HepG2 (cell line): ENCODE results near the gene BTG4.

ENCODE experiments used
- ARNT2 ChIP-seq: sonication (generic); formaldehyde crosslinking; IDR thresholded peaks from 2 replicates; pipeline ENCODE4 v1.8.0; 2022; ENCODE audit warnings: mild to moderate bottlenecking, low read depth, missing genetic modification reagents, moderate library complexity
- ATF7 ChIP-seq, 2 experiments: fragments of 450-650 bp in 1 of 2; sonication (generic) in 1 of 2; formaldehyde crosslinking in 1 of 2; IDR thresholded peaks; 2 replicates each; pipeline versions ENCODE4 v1.4.0 to v1.6.1; 2016 to 2020; ENCODE audit warnings: antibody characterized with exemption in 1 of 2, mild to moderate bottlenecking in 1 of 2, missing genetic modification reagents in 1 of 2
- NFIC ChIP-seq: IDR thresholded peaks from 2 replicates; pipeline ENCODE4 v1.6.1; 2012; ENCODE audit warnings: mild to moderate bottlenecking, low read length, inconsistent platforms
- POLR2A ChIP-seq, 2 experiments: IDR thresholded peaks; 2 replicates each; pipeline ENCODE4 v1.6.1; 2011; ENCODE audit warnings: low read depth in 2 of 2, low read length in 2 of 2, mild to moderate bottlenecking in 1 of 2, moderate library complexity in 1 of 2; ENCODE audit not compliant: insufficient read depth in 1 of 2
- ZFP62 ChIP-seq: sonication (generic); formaldehyde crosslinking; IDR thresholded peaks from 2 replicates; pipeline ENCODE4 v1.4.0; 2020; ENCODE audit warnings: missing genetic modification reagents
- ZNF383 ChIP-seq: sonication (generic); formaldehyde crosslinking; IDR thresholded peaks from 2 replicates; pipeline ENCODE4 v1.4.0; 2020; ENCODE audit warnings: missing genetic modification reagents, mild to moderate bottlenecking, borderline replicate concordance
- TF ChIP-seq, protein P1 (sequence below): sonication (generic); formaldehyde crosslinking; IDR thresholded peaks from 2 replicates; pipeline ENCODE4 v1.4.0; 2020; ENCODE audit warnings: missing genetic modification reagents
- TF ChIP-seq, protein P2 (sequence below): sonication (generic); formaldehyde crosslinking; IDR thresholded peaks from 2 replicates; pipeline ENCODE4 v1.5.0; 2020; ENCODE audit warnings: missing genetic modification reagents
- TF ChIP-seq, protein P3 (sequence below): sonication (generic); formaldehyde crosslinking; IDR thresholded peaks from 2 replicates; pipeline ENCODE4 v1.5.0; 2020; ENCODE audit warnings: mild to moderate bottlenecking, missing genetic modification reagents, moderate library complexity
- TF ChIP-seq, protein P4 (sequence below): sonication (generic); formaldehyde crosslinking; conservative IDR thresholded peaks from 2 replicates; pipeline ENCODE4 v1.4.0; 2020; ENCODE audit warnings: missing genetic modification reagents

DNA sequence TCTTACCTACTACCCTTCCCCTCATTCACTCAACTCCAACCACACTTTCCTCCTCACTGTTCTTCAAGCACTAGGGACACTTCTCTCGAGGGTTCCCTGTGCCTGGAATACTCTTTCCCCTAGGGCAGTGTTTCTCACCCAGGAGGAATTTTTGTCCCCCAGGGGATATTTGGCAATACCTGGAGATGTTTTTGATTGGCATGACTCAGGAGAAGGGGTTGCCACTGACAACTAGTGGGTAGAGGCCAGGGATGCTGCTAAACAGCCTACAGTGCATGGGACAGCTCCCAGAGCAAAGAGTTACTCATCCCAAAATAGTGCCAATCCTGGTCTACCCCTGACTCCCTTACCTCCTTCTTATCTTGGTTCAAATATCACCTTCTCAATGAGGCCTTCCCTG, 40.0 kb downstream of the BTG4 start:
- TF ChIP-seq POLR2A (IDR thresholded peaks at IDR 0.05; ENCODE audit: insufficient read depth in 1 of 2, low read depth in 2 of 2, low read length in 2 of 2) (no peak), ZFP62 (CRISPR knock-in tag) (no peak), ZNF383 (CRISPR knock-in tag) (no peak), NFIC (no peak), ARNT2 (no peak), ATF7 (IDR thresholded peaks at IDR 0.05) (no peak), ATF7 (CRISPR knock-in tag; IDR thresholded peaks at IDR 0.05) (no peak)
- TF ChIP-seq, protein P1, sequence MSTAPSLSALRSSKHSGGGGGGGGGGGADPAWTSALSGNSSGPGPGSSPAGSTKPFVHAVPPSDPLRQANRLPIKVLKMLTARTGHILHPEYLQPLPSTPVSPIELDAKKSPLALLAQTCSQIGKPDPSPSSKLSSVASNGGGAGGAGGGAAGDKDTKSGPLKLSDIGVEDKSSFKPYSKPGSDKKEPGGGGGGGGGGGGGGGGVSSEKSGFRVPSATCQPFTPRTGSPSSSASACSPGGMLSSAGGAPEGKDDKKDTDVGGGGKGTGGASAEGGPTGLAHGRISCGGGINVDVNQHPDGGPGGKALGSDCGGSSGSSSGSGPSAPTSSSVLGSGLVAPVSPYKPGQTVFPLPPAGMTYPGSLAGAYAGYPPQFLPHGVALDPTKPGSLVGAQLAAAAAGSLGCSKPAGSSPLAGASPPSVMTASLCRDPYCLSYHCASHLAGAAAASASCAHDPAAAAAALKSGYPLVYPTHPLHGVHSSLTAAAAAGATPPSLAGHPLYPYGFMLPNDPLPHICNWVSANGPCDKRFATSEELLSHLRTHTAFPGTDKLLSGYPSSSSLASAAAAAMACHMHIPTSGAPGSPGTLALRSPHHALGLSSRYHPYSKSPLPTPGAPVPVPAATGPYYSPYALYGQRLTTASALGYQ: no peak
- TF ChIP-seq, protein P2, sequence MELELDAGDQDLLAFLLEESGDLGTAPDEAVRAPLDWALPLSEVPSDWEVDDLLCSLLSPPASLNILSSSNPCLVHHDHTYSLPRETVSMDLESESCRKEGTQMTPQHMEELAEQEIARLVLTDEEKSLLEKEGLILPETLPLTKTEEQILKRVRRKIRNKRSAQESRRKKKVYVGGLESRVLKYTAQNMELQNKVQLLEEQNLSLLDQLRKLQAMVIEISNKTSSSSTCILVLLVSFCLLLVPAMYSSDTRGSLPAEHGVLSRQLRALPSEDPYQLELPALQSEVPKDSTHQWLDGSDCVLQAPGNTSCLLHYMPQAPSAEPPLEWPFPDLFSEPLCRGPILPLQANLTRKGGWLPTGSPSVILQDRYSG (CRISPR knock-in tag): no peak
- TF ChIP-seq, protein P3, sequence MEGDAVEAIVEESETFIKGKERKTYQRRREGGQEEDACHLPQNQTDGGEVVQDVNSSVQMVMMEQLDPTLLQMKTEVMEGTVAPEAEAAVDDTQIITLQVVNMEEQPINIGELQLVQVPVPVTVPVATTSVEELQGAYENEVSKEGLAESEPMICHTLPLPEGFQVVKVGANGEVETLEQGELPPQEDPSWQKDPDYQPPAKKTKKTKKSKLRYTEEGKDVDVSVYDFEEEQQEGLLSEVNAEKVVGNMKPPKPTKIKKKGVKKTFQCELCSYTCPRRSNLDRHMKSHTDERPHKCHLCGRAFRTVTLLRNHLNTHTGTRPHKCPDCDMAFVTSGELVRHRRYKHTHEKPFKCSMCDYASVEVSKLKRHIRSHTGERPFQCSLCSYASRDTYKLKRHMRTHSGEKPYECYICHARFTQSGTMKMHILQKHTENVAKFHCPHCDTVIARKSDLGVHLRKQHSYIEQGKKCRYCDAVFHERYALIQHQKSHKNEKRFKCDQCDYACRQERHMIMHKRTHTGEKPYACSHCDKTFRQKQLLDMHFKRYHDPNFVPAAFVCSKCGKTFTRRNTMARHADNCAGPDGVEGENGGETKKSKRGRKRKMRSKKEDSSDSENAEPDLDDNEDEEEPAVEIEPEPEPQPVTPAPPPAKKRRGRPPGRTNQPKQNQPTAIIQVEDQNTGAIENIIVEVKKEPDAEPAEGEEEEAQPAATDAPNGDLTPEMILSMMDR: no peak
- TF ChIP-seq, protein P4, sequence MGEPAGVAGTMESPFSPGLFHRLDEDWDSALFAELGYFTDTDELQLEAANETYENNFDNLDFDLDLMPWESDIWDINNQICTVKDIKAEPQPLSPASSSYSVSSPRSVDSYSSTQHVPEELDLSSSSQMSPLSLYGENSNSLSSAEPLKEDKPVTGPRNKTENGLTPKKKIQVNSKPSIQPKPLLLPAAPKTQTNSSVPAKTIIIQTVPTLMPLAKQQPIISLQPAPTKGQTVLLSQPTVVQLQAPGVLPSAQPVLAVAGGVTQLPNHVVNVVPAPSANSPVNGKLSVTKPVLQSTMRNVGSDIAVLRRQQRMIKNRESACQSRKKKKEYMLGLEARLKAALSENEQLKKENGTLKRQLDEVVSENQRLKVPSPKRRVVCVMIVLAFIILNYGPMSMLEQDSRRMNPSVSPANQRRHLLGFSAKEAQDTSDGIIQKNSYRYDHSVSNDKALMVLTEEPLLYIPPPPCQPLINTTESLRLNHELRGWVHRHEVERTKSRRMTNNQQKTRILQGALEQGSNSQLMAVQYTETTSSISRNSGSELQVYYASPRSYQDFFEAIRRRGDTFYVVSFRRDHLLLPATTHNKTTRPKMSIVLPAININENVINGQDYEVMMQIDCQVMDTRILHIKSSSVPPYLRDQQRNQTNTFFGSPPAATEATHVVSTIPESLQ: no peak
